ENCODE measurements around the gene ZFP36L1.

DNA sequence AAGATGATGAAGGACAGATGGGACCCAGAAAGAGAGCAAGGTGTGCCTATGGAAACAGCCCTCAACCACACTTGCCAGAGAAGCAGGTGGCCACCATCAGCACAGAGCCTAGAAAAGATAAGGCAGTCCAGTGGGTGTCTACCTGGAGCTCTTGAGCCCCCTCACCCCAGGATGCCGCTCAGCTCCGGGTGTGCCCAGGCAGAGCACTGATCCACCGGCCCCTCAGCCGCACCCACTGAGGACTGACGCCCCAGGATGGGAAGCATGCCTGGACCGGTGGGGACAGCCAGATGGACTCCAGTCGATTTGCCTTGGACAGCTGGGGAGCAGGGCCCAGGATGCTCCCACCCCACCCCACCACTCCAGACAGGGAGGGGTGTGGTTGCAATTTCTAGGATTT lies 15.1 kb upstream of the ZFP36L1 start:
- TF ChIP-seq, protein P1, sequence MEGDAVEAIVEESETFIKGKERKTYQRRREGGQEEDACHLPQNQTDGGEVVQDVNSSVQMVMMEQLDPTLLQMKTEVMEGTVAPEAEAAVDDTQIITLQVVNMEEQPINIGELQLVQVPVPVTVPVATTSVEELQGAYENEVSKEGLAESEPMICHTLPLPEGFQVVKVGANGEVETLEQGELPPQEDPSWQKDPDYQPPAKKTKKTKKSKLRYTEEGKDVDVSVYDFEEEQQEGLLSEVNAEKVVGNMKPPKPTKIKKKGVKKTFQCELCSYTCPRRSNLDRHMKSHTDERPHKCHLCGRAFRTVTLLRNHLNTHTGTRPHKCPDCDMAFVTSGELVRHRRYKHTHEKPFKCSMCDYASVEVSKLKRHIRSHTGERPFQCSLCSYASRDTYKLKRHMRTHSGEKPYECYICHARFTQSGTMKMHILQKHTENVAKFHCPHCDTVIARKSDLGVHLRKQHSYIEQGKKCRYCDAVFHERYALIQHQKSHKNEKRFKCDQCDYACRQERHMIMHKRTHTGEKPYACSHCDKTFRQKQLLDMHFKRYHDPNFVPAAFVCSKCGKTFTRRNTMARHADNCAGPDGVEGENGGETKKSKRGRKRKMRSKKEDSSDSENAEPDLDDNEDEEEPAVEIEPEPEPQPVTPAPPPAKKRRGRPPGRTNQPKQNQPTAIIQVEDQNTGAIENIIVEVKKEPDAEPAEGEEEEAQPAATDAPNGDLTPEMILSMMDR (IDR thresholded peaks at IDR 0.05; ENCODE audit: poor library complexity, severe bottlenecking) = no peak
- TF ChIP-seq TAF1 (IDR thresholded peaks at IDR 0.05; ENCODE audit: low read depth) (no peak), EP300 (conservative IDR thresholded peaks at IDR 0.05; ENCODE audit: poor library complexity, severe bottlenecking) (no peak), REST (IDR thresholded peaks at IDR 0.05; ENCODE audit: borderline replicate concordance) (no peak)

All from neural cell (in vitro differentiated cells).